ENCODE data around the gene ANGPTL4. TPM values are rescaled to one million over a fixed set of nuclear protein-coding genes. Genes with fewer than 3 reads are reported as not detected.

The ANGPTL4 gene
- total RNA-seq, 1 experiment from 2014 or later, result 1.7 TPM

DNA sequence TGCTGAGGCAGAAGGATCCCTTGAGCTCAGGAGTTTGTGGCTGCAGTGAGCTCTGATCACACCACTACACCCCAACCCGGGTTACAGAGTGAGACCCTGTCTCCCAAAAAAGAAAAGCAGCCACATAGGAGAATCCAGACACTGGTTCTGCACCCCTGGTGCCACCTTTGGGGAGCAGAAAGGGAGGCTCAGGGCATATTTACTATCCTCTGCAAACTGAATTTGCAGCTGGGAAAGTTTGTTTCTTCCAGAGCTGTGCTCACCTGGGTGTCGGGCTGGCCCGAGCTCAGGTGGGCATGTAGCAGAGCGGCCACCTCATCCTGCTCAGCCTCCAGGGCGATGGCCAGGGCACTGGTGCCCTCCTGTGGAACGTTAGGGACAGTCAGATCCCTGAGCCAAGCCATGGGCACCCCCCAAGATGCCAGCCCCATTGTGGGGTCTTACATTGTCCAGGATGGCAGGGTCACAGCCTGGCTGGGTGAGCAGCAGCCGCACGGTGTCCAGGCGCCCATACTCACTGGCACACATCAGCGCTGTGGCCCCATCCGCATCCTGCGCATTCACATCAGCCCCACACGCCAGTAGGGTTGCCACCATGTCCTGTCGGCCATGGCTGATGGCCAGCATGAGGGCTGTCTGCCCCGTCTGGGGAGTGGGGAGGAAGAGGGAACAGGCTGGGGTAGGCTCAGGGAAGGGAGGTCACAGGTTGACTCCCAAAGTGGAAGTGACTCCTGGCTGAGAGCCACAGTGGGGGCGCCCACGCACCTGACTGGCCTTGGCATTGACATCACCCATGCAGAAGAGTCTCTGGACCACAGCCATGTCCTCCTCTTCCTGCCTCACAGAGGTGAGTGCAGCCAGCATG is 39.5 kb upstream of the ANGPTL4 start:
- Histone ChIP-seq H3K9me3 (ENCODE audit: low read depth, low read length, poor library complexity, severe bottlenecking) (no peaks in the 10 kb centered on the region), H3K4me3 (ENCODE audit: low read depth, low read length, poor library complexity, severe bottlenecking) (no peak overlapping the region), H3K27me3 (replicated peaks; ENCODE audit: insufficient read depth, low read depth, low read length, poor library complexity) (no peaks in the 10 kb centered on the region), H3K4me1 (ENCODE audit: insufficient read depth, low read length, poor library complexity, severe bottlenecking) (peaks cover 21% of the 10 kb centered on the region), H3K36me3 (ENCODE audit: insufficient read depth, low read length, poor library complexity, severe bottlenecking) (peaks cover 23% of the 10 kb centered on the region), H3K27ac (ENCODE audit: low read depth, low read length, poor library complexity, severe bottlenecking) (no peak overlapping the region)
- intact Hi-C loops (cut with micrococcal nuclease; ENCODE audit: unreplicated experiment), result no loop called here
- TF ChIP-seq EZH2 (IDR thresholded peaks at IDR 0.05; ENCODE audit: borderline replicate concordance, low read depth, low read length, poor library complexity, severe bottlenecking), result no peak
- TF ChIP-seq CTCF (conservative IDR thresholded peaks at IDR 0.05; ENCODE audit: low read depth, low read length), result no peak
- CTCF ChIA-PET, result interaction anchor here (0.6 to 0.7 kb wide), 2 partner anchors 28 to 89 kb away, joined by 4 to 6 read pairs; partner anchors contain the start of gene MARCHF2
- POLR2A ChIA-PET (ENCODE audit: low non-redundant PET), result no interaction called here
- DNase-seq (ENCODE audit: low spot score), result no peak
- BruUV-seq (replicated peaks), result no TSS peak

DNA sequence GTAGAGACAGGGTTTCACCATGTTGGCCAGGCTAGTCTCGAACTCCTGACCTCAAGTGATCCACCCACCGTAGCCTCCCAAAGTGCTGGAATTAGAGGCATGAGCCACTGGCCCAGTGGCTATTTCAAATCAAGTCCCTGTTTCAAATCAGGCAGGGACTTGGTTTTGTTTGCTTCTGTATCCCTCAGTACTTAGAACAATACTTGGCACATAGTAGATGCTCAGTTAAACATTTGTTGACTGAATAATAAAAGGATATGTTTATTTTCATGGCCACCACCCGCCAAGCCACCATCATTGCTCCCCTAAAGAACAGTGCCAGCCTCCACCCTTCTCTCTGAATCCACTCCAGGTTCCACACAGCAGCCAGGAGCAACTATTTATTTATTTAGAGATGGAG is 38.5 kb upstream of the ANGPTL4 start:
- Histone ChIP-seq H3K9me3 (ENCODE audit: low read depth, low read length, poor library complexity, severe bottlenecking) (no peaks in the 10 kb centered on the region), H3K4me3 (ENCODE audit: low read depth, low read length, poor library complexity, severe bottlenecking) (no peak overlapping the region), H3K27me3 (replicated peaks; ENCODE audit: insufficient read depth, low read depth, low read length, poor library complexity) (no peaks in the 10 kb centered on the region), H3K27ac (ENCODE audit: low read depth, low read length, poor library complexity, severe bottlenecking) (no peak overlapping the region), H3K36me3 (ENCODE audit: insufficient read depth, low read length, poor library complexity, severe bottlenecking) (peaks cover 23% of the 10 kb centered on the region), H3K4me1 (ENCODE audit: insufficient read depth, low read length, poor library complexity, severe bottlenecking) (peaks cover 11% of the 10 kb centered on the region)
- no TSS peak for BruUV-seq (replicated peaks)
- CTCF ChIA-PET, result no interaction called here
- DNase-seq (ENCODE audit: low spot score), result no peak
- intact Hi-C loops (cut with micrococcal nuclease; ENCODE audit: unreplicated experiment), result no loop called here
- no peak for TF ChIP-seq CTCF (conservative IDR thresholded peaks at IDR 0.05; ENCODE audit: low read depth, low read length)
- no peak for TF ChIP-seq EZH2 (IDR thresholded peaks at IDR 0.05; ENCODE audit: borderline replicate concordance, low read depth, low read length, poor library complexity, severe bottlenecking)
- POLR2A ChIA-PET (ENCODE audit: low non-redundant PET), result no interaction called here

DNA sequence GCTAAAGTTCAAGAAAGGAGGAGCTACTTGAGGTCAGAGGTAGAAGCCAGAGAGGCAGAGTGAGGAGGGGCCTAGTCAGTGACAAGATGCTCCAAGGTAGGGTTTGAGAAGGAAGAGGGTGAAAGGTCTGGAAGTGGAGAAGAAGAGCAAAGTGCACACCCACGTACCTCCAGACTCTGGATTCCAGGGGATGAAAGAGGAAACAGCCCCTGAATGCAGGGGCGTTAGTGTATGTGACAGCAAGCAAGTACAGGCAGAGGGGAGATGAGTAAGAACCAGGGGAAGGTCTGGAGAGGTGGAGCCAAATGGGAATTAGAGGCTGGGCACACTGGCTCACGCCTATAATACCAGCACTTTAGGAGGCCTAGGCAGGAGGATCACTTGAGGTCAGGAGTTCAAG is 34.0 kb upstream of the ANGPTL4 start:
- POLR2A ChIA-PET (ENCODE audit: low non-redundant PET), result interaction anchor here (0.6 kb wide), 1 partner anchor 1037 kb away, joined by 3 read pairs; no protein-coding TSS in a partner anchor
- no peaks in the 10 kb centered on the region for H3K4me1 ChIP-seq (ENCODE audit: insufficient read depth, low read length, poor library complexity, severe bottlenecking)
- no TSS peak for BruUV-seq (replicated peaks)
- no peak overlapping the region for H3K4me3 ChIP-seq (ENCODE audit: low read depth, low read length, poor library complexity, severe bottlenecking)
- DNase-seq (ENCODE audit: low spot score), result no peak
- peaks cover 20% of the 10 kb centered on the region for H3K27me3 ChIP-seq (replicated peaks; ENCODE audit: insufficient read depth, low read depth, low read length, poor library complexity)
- no peaks in the 10 kb centered on the region for H3K9me3 ChIP-seq (ENCODE audit: low read depth, low read length, poor library complexity, severe bottlenecking)
- TF ChIP-seq EZH2 (IDR thresholded peaks at IDR 0.05; ENCODE audit: borderline replicate concordance, low read depth, low read length, poor library complexity, severe bottlenecking) (no peak), CTCF (conservative IDR thresholded peaks at IDR 0.05; ENCODE audit: low read depth, low read length) (no peak)
- H3K27ac ChIP-seq (ENCODE audit: low read depth, low read length, poor library complexity, severe bottlenecking), result no peak overlapping the region
- CTCF ChIA-PET, result no interaction called here
- no peaks in the 10 kb centered on the region for H3K36me3 ChIP-seq (ENCODE audit: insufficient read depth, low read length, poor library complexity, severe bottlenecking)
- intact Hi-C loops (cut with micrococcal nuclease; ENCODE audit: unreplicated experiment), result no loop called here

Measured in A673 (cell line).